ENCODE data around the gene SPPL2C.

- TF ChIP-seq POLR2AphosphoS5 (IDR thresholded peaks at IDR 0.05; ENCODE audit: low read depth, low read length) (no peak), POLR2A (IDR thresholded peaks at IDR 0.05; ENCODE audit: low read depth, low read length) (no peak), SPI1 (IDR thresholded peaks at IDR 0.05; ENCODE audit: low read depth, low read length) (no peak), TAF1 (IDR thresholded peaks at IDR 0.05; ENCODE audit: low read depth, low read length) (no peak)
These were observed 900 bp downstream of the SPPL2C start for GRCh38 chr17:45845376-45846185.

Data from GM12891 (cell line).